Prostate gland (tissue), 2 donors: ENCODE data around the gene SYTL1.

Source experiments
- POLR2A ChIP-seq: fragments of 450-650 bp; IDR thresholded peaks from one replicate; pipeline ENCODE4 v1.6.1; 2016; ENCODE audit warnings: antibody characterized with exemption, mild to moderate bottlenecking
- POLR2AphosphoS5 ChIP-seq: sonication (generic); formaldehyde crosslinking; IDR thresholded peaks from one replicate; pipeline ENCODE4 v1.6.1; 2017; ENCODE audit warnings: antibody characterized with exemption
- TF ChIP-seq, protein P1 (sequence below), 4 experiments: fragments of 200-600 bp in 2 of 4; fragments of 450-650 bp in 2 of 4; sonication (generic) in 2 of 4; IDR thresholded peaks; 1 replicate in 3 of 4; 2 replicates in 1 of 4; pipeline ENCODE4 v1.5.1; 2016 to 2019; ENCODE audit warnings: antibody characterized with exemption in 4 of 4, mild to moderate bottlenecking in 2 of 4, moderate library complexity in 2 of 4

DNA sequence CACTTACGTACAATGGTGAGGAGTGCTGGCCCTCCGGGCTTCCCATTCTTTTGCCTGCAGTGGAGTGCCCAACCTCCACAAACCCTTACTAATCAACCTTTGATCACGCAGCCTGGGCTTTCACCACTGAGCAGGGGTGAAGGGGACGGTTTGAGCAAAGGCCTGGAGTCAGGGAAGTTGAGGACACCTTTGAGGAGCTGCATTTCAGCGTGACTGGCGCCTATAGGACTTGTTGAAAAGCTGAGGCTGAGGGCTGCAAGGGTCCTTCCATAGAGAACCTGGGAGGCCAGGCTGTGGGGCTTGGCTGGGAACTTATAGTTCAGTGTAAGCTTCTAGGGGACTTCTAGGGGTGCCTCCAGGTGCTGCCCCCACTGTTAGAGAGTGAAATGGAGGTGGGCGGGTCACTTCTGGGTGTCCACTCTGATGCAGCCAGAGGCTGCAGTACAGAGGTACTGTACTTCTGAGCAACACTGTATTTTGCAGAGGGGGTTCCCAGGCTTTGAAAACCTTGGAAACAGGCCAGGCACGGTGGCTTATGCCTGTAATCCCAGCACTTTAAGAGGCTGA lies 9.8 kb downstream of the SYTL1 start:
- TF ChIP-seq, protein P1, sequence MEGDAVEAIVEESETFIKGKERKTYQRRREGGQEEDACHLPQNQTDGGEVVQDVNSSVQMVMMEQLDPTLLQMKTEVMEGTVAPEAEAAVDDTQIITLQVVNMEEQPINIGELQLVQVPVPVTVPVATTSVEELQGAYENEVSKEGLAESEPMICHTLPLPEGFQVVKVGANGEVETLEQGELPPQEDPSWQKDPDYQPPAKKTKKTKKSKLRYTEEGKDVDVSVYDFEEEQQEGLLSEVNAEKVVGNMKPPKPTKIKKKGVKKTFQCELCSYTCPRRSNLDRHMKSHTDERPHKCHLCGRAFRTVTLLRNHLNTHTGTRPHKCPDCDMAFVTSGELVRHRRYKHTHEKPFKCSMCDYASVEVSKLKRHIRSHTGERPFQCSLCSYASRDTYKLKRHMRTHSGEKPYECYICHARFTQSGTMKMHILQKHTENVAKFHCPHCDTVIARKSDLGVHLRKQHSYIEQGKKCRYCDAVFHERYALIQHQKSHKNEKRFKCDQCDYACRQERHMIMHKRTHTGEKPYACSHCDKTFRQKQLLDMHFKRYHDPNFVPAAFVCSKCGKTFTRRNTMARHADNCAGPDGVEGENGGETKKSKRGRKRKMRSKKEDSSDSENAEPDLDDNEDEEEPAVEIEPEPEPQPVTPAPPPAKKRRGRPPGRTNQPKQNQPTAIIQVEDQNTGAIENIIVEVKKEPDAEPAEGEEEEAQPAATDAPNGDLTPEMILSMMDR (IDR thresholded peaks at IDR 0.05), result no peak
- TF ChIP-seq POLR2AphosphoS5 (no peak), POLR2A (no peak)
